ENCODE results near the gene HSPA4. TPM values are rescaled to one million over a fixed set of nuclear protein-coding genes. Genes with fewer than 3 reads are reported as not detected.

HSPA4 gene
- total and polyA plus RNA-seq, 4 donors, result 22.1 to 39.7 (median 31.9) TPM

GRCh38 chr5:133155326-133155969 lies 103.6 kb downstream of the HSPA4 start:
- no peak for TF ChIP-seq HNF4A (conservative IDR thresholded peaks at IDR 0.05)
- no peak for TF ChIP-seq TAF1 (conservative IDR thresholded peaks at IDR 0.05)
- Histone ChIP-seq H3K9ac (ENCODE audit: low read depth in 1 of 2, low read length in 2 of 2) (no peak overlapping the region), H3K36me3 (ENCODE audit: control insufficient read depth in 4 of 4, insufficient read depth in 3 of 4, low read depth in 1 of 4, low read length in 3 of 4) (no peaks in the 10 kb centered on the region), H3K4me3 (ENCODE audit: low read depth in 1 of 3, low read length in 3 of 3) (no peak overlapping the region), H3K4me1 (ENCODE audit: control insufficient read depth in 4 of 4, insufficient read depth in 4 of 4, low read length in 3 of 4) (no peaks in the 10 kb centered on the region), H3K27me3 (ENCODE audit: control insufficient read depth in 4 of 4, insufficient read depth in 4 of 4, low read length in 3 of 4) (no peaks in the 10 kb centered on the region), H3K27ac (ENCODE audit: low read depth in 1 of 2, low read length in 2 of 2) (no peak overlapping the region), H3K9me3 (ENCODE audit: control insufficient read depth in 4 of 4, low read length in 3 of 4) (no peaks in the 10 kb centered on the region)
- no peak for DNase-seq (ENCODE audit: low spot score)
- 75% methylated on average over 4 of the region's 4 CpGs for WGBS

Small RNA genes within 50 kb of the gene (small RNA-seq; reads per million reads assigned to genes)
- gene AC113410.1 (not detected), gene AC113410.3 (not detected)

Other genes starting within 250 kb of the HSPA4 start
- 1 to 10 TPM; 1.6 to 1.9 TPM for gene SOWAHA, start 238.7 kb upstream of the HSPA4 start, total RNA-seq
- 1 to 10 TPM; 1.3 to 2.2 TPM for gene SOWAHA, start 238.7 kb upstream of the HSPA4 start, polyA plus RNA-seq
- 10 to 100 TPM in 1 of 2 donors, 1 to 10 TPM in 1; 6.1 to 23.0 TPM for gene SHROOM1, start 221.4 kb upstream of the HSPA4 start, total RNA-seq
- gene SHROOM1, start 221.4 kb upstream of the HSPA4 start, polyA plus RNA-seq, result 10 to 100 TPM; 13.7 to 28.5 TPM
- under 1 TPM in 1 of 2 donors, not detected in 1; 0.08 TPM for gene GDF9, start 185.5 kb upstream of the HSPA4 start, total RNA-seq
- gene GDF9, start 185.5 kb upstream of the HSPA4 start, polyA plus RNA-seq, result under 1 TPM; 0.08 to 0.10 TPM
- gene UQCRQ, start 185.4 kb upstream of the HSPA4 start, total RNA-seq, result 100 to 1,000 TPM in 1 of 2 donors, 10 to 100 TPM in 1; 62.5 to 103 TPM
- gene UQCRQ, start 185.4 kb upstream of the HSPA4 start, polyA plus RNA-seq, result 1,000 to 10,000 TPM in 1 of 2 donors, 100 to 1,000 TPM in 1; 548 to 2,326 TPM
- 10 to 100 TPM; 12.0 to 56.7 TPM for gene LEAP2, start 178.3 kb upstream of the HSPA4 start, total RNA-seq
- gene LEAP2, start 178.3 kb upstream of the HSPA4 start, polyA plus RNA-seq, result 100 to 1,000 TPM in 1 of 2 donors, 10 to 100 TPM in 1; 68.1 to 736 TPM
- gene AFF4, start 88.4 kb upstream of the HSPA4 start, total RNA-seq, result 10 to 100 TPM; 16.8 to 19.1 TPM
- 10 to 100 TPM in 1 of 2 donors, 1 to 10 TPM in 1; 5.5 to 17.0 TPM for gene AFF4, start 88.4 kb upstream of the HSPA4 start, polyA plus RNA-seq
- gene ZCCHC10, start 25.5 kb upstream of the HSPA4 start, total RNA-seq, result 1 to 10 TPM; 5.1 to 8.5 TPM
- gene ZCCHC10, start 25.5 kb upstream of the HSPA4 start, polyA plus RNA-seq, result 10 to 100 TPM; 11.1 to 24.2 TPM

Measured in liver (tissue), 10 donors.